Loucy (cell line): ENCODE results near the gene TIMP2.
"Not testable (repeated sequence)": the region's sequence is repeated elsewhere in the genome, so short reads cannot be mapped to it uniquely, and the experiment has no call there.

Experiments used
- H2AFZ ChIP-seq: fragments of 200-600 bp; sonication (generic); 2 replicates; pipeline ENCODE4 v1.6.0; 2016; ENCODE audit warnings: antibody characterized with exemption, mild to moderate bottlenecking, low read length, moderate library complexity
- H3F3A ChIP-seq: fragments of 200-600 bp; 2 replicates; pipeline ENCODE4 v1.6.0; 2016; ENCODE audit warnings: antibody characterized with exemption, low read depth, mild to moderate bottlenecking
- H3K27me3 ChIP-seq: fragments of 200-600 bp; sonication (generic); 2 replicates; pipeline ENCODE4 v1.6.1; 2014; ENCODE audit warnings: low read length, mild to moderate bottlenecking; ENCODE audit not compliant: insufficient read depth, poor library complexity, severe bottlenecking
- H3K36me3 ChIP-seq: fragments of 200-600 bp; sonication (generic); 2 replicates; pipeline ENCODE4 v1.6.1; 2016; ENCODE audit warnings: low read length; ENCODE audit not compliant: insufficient read depth
- H3K4me1 ChIP-seq: fragments of 200-600 bp; sonication (generic); 2 replicates; pipeline ENCODE4 v1.5.1; 2014; ENCODE audit warnings: low read length, mild to moderate bottlenecking; ENCODE audit not compliant: insufficient read depth, poor library complexity, severe bottlenecking
- H3K4me2 ChIP-seq: fragments of 200-600 bp; sonication (generic); 2 replicates; pipeline ENCODE4 v1.6.0; 2014; ENCODE audit warnings: antibody characterized with exemption, low read length, low read depth, mild to moderate bottlenecking; ENCODE audit not compliant: poor library complexity, severe bottlenecking
- H3K4me3 ChIP-seq: fragments of 200-600 bp; sonication (generic); 2 replicates; pipeline ENCODE4 v1.5.1; 2014; ENCODE audit warnings: low read length, mild to moderate bottlenecking, mixed read lengths; ENCODE audit not compliant: poor library complexity, severe bottlenecking
- H3K79me2 ChIP-seq: fragments of 200-600 bp; sonication (generic); 2 replicates; pipeline ENCODE4 v1.6.1; 2014; ENCODE audit warnings: low read length; ENCODE audit not compliant: insufficient read depth
- H3K9ac ChIP-seq: fragments of 200-600 bp; sonication (generic); 2 replicates; pipeline ENCODE4 v1.6.0; 2014; ENCODE audit warnings: mild to moderate bottlenecking, low read depth, low read length, moderate library complexity; ENCODE audit not compliant: poor library complexity, severe bottlenecking
- H3K9me2 ChIP-seq: fragments of 200-600 bp; sonication (generic); replicated peaks from 2 replicates; pipeline ENCODE4 v1.6.1; 2016; ENCODE audit warnings: low read depth, low read length, mixed read lengths
- H3K9me3 ChIP-seq: fragments of 200-600 bp; sonication (generic); 2 replicates; pipeline ENCODE4 v1.6.1; 2014; ENCODE audit warnings: mild to moderate bottlenecking, antibody characterized with exemption, low read length, low read depth; ENCODE audit not compliant: insufficient read depth
- H4K20me1 ChIP-seq: fragments of 200-600 bp; sonication (generic); 2 replicates; pipeline ENCODE4 v1.6.0; 2014; ENCODE audit warnings: antibody characterized with exemption, low read length, mild to moderate bottlenecking; ENCODE audit not compliant: insufficient read depth, poor library complexity, severe bottlenecking
- EZH2phosphoT487 ChIP-seq: fragments of 200-600 bp; IDR thresholded peaks from 2 replicates; pipeline ENCODE4 v1.6.1; 2018; ENCODE audit warnings: antibody characterized with exemption, mild to moderate bottlenecking, moderate library complexity, borderline replicate concordance
- TF ChIP-seq, protein P1 (sequence below): fragments of 200-600 bp; sonication (generic); conservative IDR thresholded peaks from 2 replicates; pipeline ENCODE4 v1.5.1; 2014; ENCODE audit warnings: mild to moderate bottlenecking, antibody characterized with exemption, low read length

TIMP2 gene

DNA sequence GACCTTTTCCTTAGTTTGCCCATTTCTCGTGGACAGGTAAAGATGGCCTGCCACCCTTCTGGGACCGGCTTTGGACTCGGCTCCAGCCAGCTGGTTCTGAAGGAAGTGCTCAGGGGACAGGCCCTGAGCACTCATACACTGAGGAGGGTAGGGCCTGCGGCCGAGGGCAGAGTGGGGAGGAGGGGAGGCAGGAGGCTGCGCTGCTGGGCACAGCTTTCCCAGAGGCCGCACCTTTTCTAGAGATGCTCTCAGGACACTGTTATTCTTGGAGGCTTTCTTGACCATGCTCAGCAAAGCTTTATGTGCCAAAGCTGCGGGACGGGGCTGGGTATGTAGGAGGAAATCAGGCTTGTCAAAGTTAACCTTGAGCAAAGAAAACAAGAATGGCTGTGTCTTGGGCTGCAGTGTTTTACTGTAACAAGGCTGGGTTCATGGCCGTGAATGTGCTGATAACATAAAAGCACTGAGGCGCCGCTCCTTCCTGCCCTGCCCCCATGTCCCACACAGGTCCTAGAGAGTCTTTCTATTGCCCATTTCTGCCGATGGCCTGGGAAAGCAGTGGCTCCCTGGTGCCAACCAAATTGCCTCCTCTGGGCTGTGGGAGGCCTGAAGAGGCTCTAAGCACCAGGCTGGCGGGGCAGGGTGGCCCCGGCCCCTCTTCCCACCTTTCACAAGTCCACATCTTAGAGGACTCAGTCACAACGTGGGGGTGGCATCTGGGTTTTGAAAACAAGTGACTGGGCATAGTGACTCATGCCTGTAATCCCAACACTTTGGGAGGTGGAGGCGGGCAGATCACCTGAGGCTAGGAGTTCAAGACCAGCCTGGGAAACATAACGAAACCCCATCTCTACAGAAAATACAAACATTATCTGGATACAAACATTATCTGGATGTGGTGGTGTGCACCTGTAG lies 22.3 kb upstream of the TIMP2 start:
- no peak overlapping the region for H3K4me2 ChIP-seq

DNA sequence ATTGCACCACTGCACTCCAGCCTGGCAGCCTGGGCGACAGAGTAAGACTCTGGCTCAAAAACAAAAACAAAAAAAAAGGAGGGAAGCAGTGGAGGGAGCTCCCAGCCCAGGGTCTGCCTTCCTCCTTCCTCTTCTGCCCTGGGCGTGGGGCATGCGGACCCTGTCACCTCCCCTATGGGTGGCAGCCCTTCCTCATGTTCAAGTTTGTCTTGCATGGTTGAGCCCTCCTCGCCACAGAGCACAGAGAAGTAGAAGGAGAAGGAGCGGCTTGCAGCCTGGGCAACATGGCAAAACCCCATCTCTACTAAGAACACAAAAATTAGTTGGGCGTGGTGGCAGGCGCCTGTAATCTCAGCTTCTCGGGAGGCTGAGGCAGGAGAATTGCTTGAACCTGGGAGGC lies 21.4 kb upstream of the TIMP2 start:
- Histone ChIP-seq H3K79me2 (no peaks in the 10 kb centered on the region), H3K36me3 (no peaks in the 10 kb centered on the region), H3K9me2 (no peaks in the 10 kb centered on the region), H3K9me3 (no peaks in the 10 kb centered on the region), H3K4me2 (no peak overlapping the region), H2AFZ (no peak overlapping the region), H3K27me3 (no peaks in the 10 kb centered on the region), H4K20me1 (no peaks in the 10 kb centered on the region), H3K9ac (no peak overlapping the region), H3K4me1 (no peaks in the 10 kb centered on the region), H3F3A (no peaks in the 10 kb centered on the region), H3K4me3 (no peak overlapping the region)
- TF ChIP-seq, protein P1, sequence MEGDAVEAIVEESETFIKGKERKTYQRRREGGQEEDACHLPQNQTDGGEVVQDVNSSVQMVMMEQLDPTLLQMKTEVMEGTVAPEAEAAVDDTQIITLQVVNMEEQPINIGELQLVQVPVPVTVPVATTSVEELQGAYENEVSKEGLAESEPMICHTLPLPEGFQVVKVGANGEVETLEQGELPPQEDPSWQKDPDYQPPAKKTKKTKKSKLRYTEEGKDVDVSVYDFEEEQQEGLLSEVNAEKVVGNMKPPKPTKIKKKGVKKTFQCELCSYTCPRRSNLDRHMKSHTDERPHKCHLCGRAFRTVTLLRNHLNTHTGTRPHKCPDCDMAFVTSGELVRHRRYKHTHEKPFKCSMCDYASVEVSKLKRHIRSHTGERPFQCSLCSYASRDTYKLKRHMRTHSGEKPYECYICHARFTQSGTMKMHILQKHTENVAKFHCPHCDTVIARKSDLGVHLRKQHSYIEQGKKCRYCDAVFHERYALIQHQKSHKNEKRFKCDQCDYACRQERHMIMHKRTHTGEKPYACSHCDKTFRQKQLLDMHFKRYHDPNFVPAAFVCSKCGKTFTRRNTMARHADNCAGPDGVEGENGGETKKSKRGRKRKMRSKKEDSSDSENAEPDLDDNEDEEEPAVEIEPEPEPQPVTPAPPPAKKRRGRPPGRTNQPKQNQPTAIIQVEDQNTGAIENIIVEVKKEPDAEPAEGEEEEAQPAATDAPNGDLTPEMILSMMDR, result no peak
- TF ChIP-seq EZH2phosphoT487, result no peak

More for the DNA sequence above, 22.3 kb upstream of the TIMP2 start:
- H3K9ac ChIP-seq, result no peak overlapping the region
- H3K79me2 ChIP-seq, result no peaks in the 10 kb centered on the region
- no peaks in the 10 kb centered on the region for H3K27me3 ChIP-seq
- no peaks in the 10 kb centered on the region for H3K9me2 ChIP-seq
- no peak overlapping the region for H3K4me3 ChIP-seq
- H3F3A ChIP-seq, result no peaks in the 10 kb centered on the region
- H3K9me3 ChIP-seq, result no peaks in the 10 kb centered on the region
- H2AFZ ChIP-seq, result no peak overlapping the region
- TF ChIP-seq, protein P1, result no peak
- no peak for TF ChIP-seq EZH2phosphoT487
- H4K20me1 ChIP-seq, result no peaks in the 10 kb centered on the region
- no peaks in the 10 kb centered on the region for H3K36me3 ChIP-seq
- H3K4me1 ChIP-seq, result no peaks in the 10 kb centered on the region

DNA sequence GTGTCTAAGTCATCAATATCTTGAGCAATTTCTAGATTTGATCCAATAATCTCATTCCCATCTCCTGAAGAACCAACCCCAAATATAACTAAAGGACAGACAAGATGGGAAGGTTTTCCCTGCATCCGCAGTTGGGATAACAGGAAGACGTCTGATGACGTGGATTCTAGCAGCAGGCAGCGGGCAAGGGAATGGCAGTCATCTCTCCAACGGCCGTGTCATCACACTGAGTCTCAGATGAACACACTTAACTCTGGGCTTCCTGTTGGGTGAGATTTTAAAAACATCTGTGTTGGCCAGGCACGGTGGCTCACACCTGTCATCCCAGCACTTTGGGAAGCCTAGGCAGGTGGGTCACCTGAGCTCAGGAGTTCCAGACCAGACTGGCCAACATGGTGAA lies 20.9 kb upstream of the TIMP2 start:
- no peak for TF ChIP-seq EZH2phosphoT487
- TF ChIP-seq, protein P1, result no peak
- no peaks in the 10 kb centered on the region for H3K27me3 ChIP-seq

DNA sequence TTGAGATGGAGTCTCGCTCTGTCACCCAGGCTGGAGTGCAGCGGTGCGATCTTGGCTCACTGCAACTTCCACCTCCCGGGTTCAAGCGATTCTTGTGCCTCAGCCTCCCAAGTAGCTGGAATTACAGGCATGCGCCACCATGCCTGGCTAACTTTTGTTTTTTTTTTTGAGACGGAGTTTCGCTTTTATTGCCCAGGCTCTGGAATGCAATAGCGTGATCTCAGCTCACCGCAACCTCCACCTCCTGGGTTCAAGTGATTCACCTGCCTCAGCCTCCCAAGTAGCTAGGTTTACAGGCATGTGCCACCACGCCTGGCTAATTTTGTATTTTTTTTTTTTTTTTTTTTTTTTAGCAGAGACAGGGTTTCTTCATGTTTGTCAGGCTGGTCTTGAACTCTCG lies 20.3 kb upstream of the TIMP2 start:
- H3K79me2 ChIP-seq, H2AFZ ChIP-seq, H3K9me2 ChIP-seq, H3K4me2 ChIP-seq, H3K9ac ChIP-seq, H3K4me1 ChIP-seq, H3K4me3 ChIP-seq, H3F3A ChIP-seq, H3K36me3 ChIP-seq, H3K27me3 ChIP-seq, H4K20me1 ChIP-seq, H3K9me3 ChIP-seq: not testable (repeated sequence)

More for the DNA sequence above, 20.9 kb upstream of the TIMP2 start:
- H4K20me1 ChIP-seq, result no peaks in the 10 kb centered on the region
- H3K9me3 ChIP-seq, result no peaks in the 10 kb centered on the region
- H3K9ac ChIP-seq, result no peak overlapping the region
- no peaks in the 10 kb centered on the region for H3K9me2 ChIP-seq
- no peaks in the 10 kb centered on the region for H3K36me3 ChIP-seq
- H3K4me2 ChIP-seq, result no peak overlapping the region
- no peaks in the 10 kb centered on the region for H3K79me2 ChIP-seq
- no peak overlapping the region for H3K4me3 ChIP-seq
- no peak overlapping the region for H2AFZ ChIP-seq
- H3F3A ChIP-seq, result no peaks in the 10 kb centered on the region
- no peaks in the 10 kb centered on the region for H3K4me1 ChIP-seq
